DMS 273 treated with DMSO at 0.1 percent for 48 hours (cell line): ENCODE data around the gene HDHD3.

Experiments used
- DNase-seq: peaks from one replicate; lab custom pipeline; 2025; lab: John Stamatoyannopoulos, UW

HDHD3 gene

DNA sequence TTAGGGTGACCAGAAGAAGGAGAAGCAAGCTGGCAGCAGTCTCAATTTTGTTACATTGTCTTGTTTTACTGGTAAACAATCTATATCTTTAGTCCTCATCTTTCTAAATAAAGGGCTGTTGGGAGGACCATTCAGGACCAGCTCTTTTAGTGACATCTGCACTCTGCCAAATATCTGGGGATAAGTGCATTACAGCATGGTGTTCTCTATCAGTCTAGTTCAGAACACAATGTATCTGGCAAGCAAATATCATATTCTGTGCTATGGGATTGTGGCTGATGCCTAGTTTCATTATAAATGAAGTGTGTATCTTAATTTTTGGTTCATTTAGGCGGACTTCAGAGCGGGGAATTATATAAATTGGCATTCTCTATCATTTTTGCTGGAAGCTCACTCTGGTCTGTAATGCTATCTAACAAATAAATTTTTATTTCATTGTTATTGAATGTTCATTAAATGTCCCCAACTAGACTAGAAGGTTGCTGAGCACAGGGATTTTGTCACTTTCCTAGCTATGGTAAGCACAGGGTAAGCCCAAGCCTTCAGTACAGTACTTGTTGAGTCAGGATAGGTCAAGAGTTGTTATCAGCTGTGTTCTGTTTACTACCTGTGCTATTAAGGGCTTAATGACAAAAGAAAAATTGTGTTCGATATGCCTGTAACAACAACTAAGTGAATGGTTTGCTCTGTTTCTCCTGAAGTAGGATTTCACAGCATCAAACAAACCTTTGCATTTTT, 48.6 kb downstream of the HDHD3 start:
- no peak for DNase-seq

- DNase-seq: no peak
Observed at GRCh38 chr9:113326230-113326629, 50.6 kb downstream of the HDHD3 start.
